WTC11 (cell line): ENCODE results near the gene TNS3. TPM values are rescaled to one million over a fixed set of nuclear protein-coding genes. Genes with fewer than 3 reads are reported as not detected.

Source experiments
- ATAC-seq: fragments of 200-7000 bp; cut with Tn5 transposase; 2 replicates; pipeline ENCODE4 v1.10.0; 2021; ENCODE audit warnings: mild to moderate bottlenecking, moderate library complexity
- CTCF ChIA-PET: fragments of 300-600 bp; sonication (Branson Sonifier 250); formaldehyde crosslinking; loops from one replicate; lab custom pipeline; 2021; ENCODE audit warnings: antibody characterized with exemption; lab: Charles Lee
- POLR2A ChIA-PET: fragments of 350-600 bp; sonication (Branson Sonifier 250); formaldehyde crosslinking; loops from one replicate; lab custom pipeline; 2021; ENCODE audit warnings: antibody characterized with exemption; lab: Charles Lee
- DNase-seq: peaks from one replicate; pipeline ENCODE4 v3.0.0; 2021; ENCODE audit warnings: low spot score
- H3K27ac Mint-ChIP-seq: 2 replicates; pipeline ENCODE4 v1.8.0; 2021; ENCODE audit warnings: mixed read lengths
- H3K27me3 Mint-ChIP-seq: 2 replicates; pipeline ENCODE4 v1.8.0; 2021; ENCODE audit warnings: low read depth, mild to moderate bottlenecking, moderate library complexity, mixed read lengths
- H3K36me3 Mint-ChIP-seq: 2 replicates; pipeline ENCODE4 v1.8.0; 2021; ENCODE audit warnings: mixed read lengths
- H3K4me1 Mint-ChIP-seq: 2 replicates; pipeline ENCODE4 v1.8.0; 2022; ENCODE audit warnings: mixed read lengths
- H3K4me3 Mint-ChIP-seq: 2 replicates; pipeline ENCODE4 v1.8.0; 2021; ENCODE audit warnings: mild to moderate bottlenecking, moderate library complexity, mixed read lengths
- H3K9me3 Mint-ChIP-seq: 2 replicates; pipeline ENCODE4 v1.8.0; 2021; ENCODE audit warnings: mixed read lengths
- ATF3 ChIP-seq: sonication (generic); formaldehyde crosslinking; conservative IDR thresholded peaks from 2 replicates; pipeline ENCODE4 v1.8.1; 2022; ENCODE audit warnings: mild to moderate bottlenecking, missing genetic modification reagents
- CBFB ChIP-seq: sonication (generic); formaldehyde crosslinking; IDR thresholded peaks from 2 replicates; pipeline ENCODE4 v1.8.1; 2022; ENCODE audit warnings: mild to moderate bottlenecking, low read depth, missing genetic modification reagents
- CREM ChIP-seq: sonication (generic); formaldehyde crosslinking; IDR thresholded peaks from 2 replicates; pipeline ENCODE4 v1.8.1; 2022; ENCODE audit warnings: mild to moderate bottlenecking, missing genetic modification reagents, moderate library complexity
- ELF4 ChIP-seq: sonication (generic); formaldehyde crosslinking; IDR thresholded peaks from 2 replicates; pipeline ENCODE4 v1.8.1; 2022; ENCODE audit warnings: low read depth, mild to moderate bottlenecking, moderate library complexity, missing genetic modification reagents
- ETV6 ChIP-seq: sonication (generic); formaldehyde crosslinking; IDR thresholded peaks from 2 replicates; pipeline ENCODE4 v1.8.1; 2022; ENCODE audit warnings: mild to moderate bottlenecking, missing genetic modification reagents
- FOXK1 ChIP-seq: sonication (generic); formaldehyde crosslinking; IDR thresholded peaks from 2 replicates; pipeline ENCODE4 v1.8.0; 2022; ENCODE audit warnings: mild to moderate bottlenecking, moderate library complexity, missing genetic modification reagents
- FOXP1 ChIP-seq: sonication (generic); formaldehyde crosslinking; IDR thresholded peaks from 2 replicates; pipeline ENCODE4 v1.8.0; 2022; ENCODE audit warnings: missing genetic modification reagents, mild to moderate bottlenecking, moderate library complexity, borderline replicate concordance
- GABPB1 ChIP-seq: sonication (generic); formaldehyde crosslinking; IDR thresholded peaks from 2 replicates; pipeline ENCODE4 v1.8.1; 2023; ENCODE audit warnings: mild to moderate bottlenecking, missing genetic modification reagents
- GTF2I ChIP-seq: fragments of 250-450 bp; sonication (Bioruptor Pico); conservative IDR thresholded peaks from 2 replicates; pipeline ENCODE4 v1.4.0; 2021; ENCODE audit warnings: mild to moderate bottlenecking
- IRF1 ChIP-seq: sonication (generic); formaldehyde crosslinking; IDR thresholded peaks from 2 replicates; pipeline ENCODE4 v1.8.0; 2023; ENCODE audit warnings: missing genetic modification reagents
- JUN ChIP-seq: sonication (generic); formaldehyde crosslinking; IDR thresholded peaks from 2 replicates; pipeline ENCODE4 v1.8.0; 2023; ENCODE audit warnings: mild to moderate bottlenecking, missing genetic modification reagents
- MXD4 ChIP-seq: fragments of 250-450 bp; sonication (Bioruptor Pico); IDR thresholded peaks from 2 replicates; pipeline ENCODE4 v1.8.0; 2021; ENCODE audit warnings: mild to moderate bottlenecking, moderate library complexity, borderline replicate concordance
- PRRX2 ChIP-seq: fragments of 250-450 bp; sonication (Bioruptor Pico); IDR thresholded peaks from 2 replicates; pipeline ENCODE4 v1.8.0; 2021; ENCODE audit warnings: mild to moderate bottlenecking
- RELA ChIP-seq: sonication (generic); formaldehyde crosslinking; IDR thresholded peaks from 2 replicates; pipeline ENCODE4 v1.8.1; 2022; ENCODE audit warnings: missing genetic modification reagents, mild to moderate bottlenecking, borderline replicate concordance
- SMAD3 ChIP-seq: sonication (generic); formaldehyde crosslinking; IDR thresholded peaks from 2 replicates; pipeline ENCODE4 v1.8.0; 2022; ENCODE audit warnings: missing genetic modification reagents, mild to moderate bottlenecking, borderline replicate concordance
- SMAD4 ChIP-seq: sonication (generic); formaldehyde crosslinking; IDR thresholded peaks from 2 replicates; pipeline ENCODE4 v1.8.0; 2022; ENCODE audit warnings: mild to moderate bottlenecking, missing genetic modification reagents
- STAT6 ChIP-seq: sonication (generic); formaldehyde crosslinking; conservative IDR thresholded peaks from 2 replicates; pipeline ENCODE4 v1.8.1; 2023; ENCODE audit warnings: mild to moderate bottlenecking, low read depth, missing genetic modification reagents, moderate library complexity
- TCF7 ChIP-seq: sonication (generic); formaldehyde crosslinking; IDR thresholded peaks from 2 replicates; pipeline ENCODE4 v1.8.0; 2022; ENCODE audit warnings: mild to moderate bottlenecking, low read depth, missing genetic modification reagents, moderate library complexity
- TEAD4 ChIP-seq: sonication (generic); formaldehyde crosslinking; IDR thresholded peaks from 2 replicates; pipeline ENCODE4 v1.8.0; 2022; ENCODE audit warnings: mild to moderate bottlenecking, missing genetic modification reagents
- TP53 ChIP-seq: sonication (generic); formaldehyde crosslinking; IDR thresholded peaks from 2 replicates; pipeline ENCODE4 v1.8.1; 2023; ENCODE audit warnings: mild to moderate bottlenecking, missing genetic modification reagents
- ZNF121 ChIP-seq: sonication (generic); formaldehyde crosslinking; IDR thresholded peaks from 2 replicates; pipeline ENCODE4 v1.8.0; 2023; ENCODE audit warnings: missing genetic modification reagents
- ZNF423 ChIP-seq: fragments of 250-450 bp; sonication (Bioruptor Pico); IDR thresholded peaks from 2 replicates; pipeline ENCODE4 v2.1.2; 2022; ENCODE audit warnings: mild to moderate bottlenecking, moderate library complexity
- total RNA-seq: library from RNA; stranded (reverse); gene quantifications from 3 replicates; pipeline ENCODE4 v1.2.3, GENCODE V29; 2021
- TF ChIP-seq, protein P1 (sequence below): sonication (generic); formaldehyde crosslinking; IDR thresholded peaks from 2 replicates; pipeline ENCODE4 v1.8.1; 2022; ENCODE audit warnings: low read depth, mild to moderate bottlenecking, moderate library complexity, missing genetic modification reagents, borderline replicate concordance
- TF ChIP-seq, protein P2 (sequence below): sonication (generic); formaldehyde crosslinking; IDR thresholded peaks from 2 replicates; pipeline ENCODE4 v1.8.1; 2023; ENCODE audit warnings: mild to moderate bottlenecking, missing genetic modification reagents, moderate library complexity
- TF ChIP-seq, protein P3 (sequence below): fragments of 250-450 bp; sonication (Bioruptor Pico); IDR thresholded peaks from 2 replicates; pipeline ENCODE4 v2.1.2; 2022; ENCODE audit warnings: mild to moderate bottlenecking, moderate library complexity
- TF ChIP-seq, protein P4 (sequence below): sonication (generic); formaldehyde crosslinking; IDR thresholded peaks from 2 replicates; pipeline ENCODE4 v1.8.0; 2023; ENCODE audit warnings: missing genetic modification reagents, mild to moderate bottlenecking, borderline replicate concordance

Gene TNS3
- total RNA-seq, 1 experiment from 2014 or later, result 37.7 TPM

GRCh38 chr7:47298636-47299035 is 283.3 kb downstream of the TNS3 start:
- ChIA-PET CTCF (interaction anchor here (0.8 to 1.2 kb wide), 2 partner anchors 32 to 137 kb away, joined by 3 to 5 read pairs; no protein-coding TSS in a partner anchor), POLR2A (no interaction called here)
- no peak overlapping the region for H3K4me3 Mint-ChIP-seq
- no peak overlapping the region for H3K27ac Mint-ChIP-seq
- H3K27me3 Mint-ChIP-seq, result no peaks in the 10 kb centered on the region
- no peaks in the 10 kb centered on the region for H3K9me3 Mint-ChIP-seq
- DNase-seq, result no peak
- peaks cover under 1% of the 10 kb centered on the region; the same call in 1 of the 2 replicates for H3K36me3 Mint-ChIP-seq
- peaks cover 6% of the 10 kb centered on the region; the same call in 1 of the 2 replicates for H3K4me1 Mint-ChIP-seq
- ATAC-seq, result no peak
- no peak for TF ChIP-seq IRF1
- TF ChIP-seq SMAD3 (CRISPR knock-in tag), result no peak
- no peak for TF ChIP-seq RELA (CRISPR knock-in tag)
- TF ChIP-seq FOXP1 (CRISPR knock-in tag), result no peak
- no peak for TF ChIP-seq CBFB (CRISPR knock-in tag)
- TF ChIP-seq ETV6, result no peak
- no peak for TF ChIP-seq CREM (CRISPR knock-in tag)
- TF ChIP-seq ELF4 (CRISPR knock-in tag), result no peak
- TF ChIP-seq SMAD4, result no peak
- TF ChIP-seq TP53 (CRISPR knock-in tag), result no peak
- TF ChIP-seq FOXK1 (CRISPR knock-in tag), result no peak
- TF ChIP-seq ATF3, result no peak

GRCh38 chr7:47297120-47297519 is 284.8 kb downstream of the TNS3 start:
- Mint-ChIP-seq H3K4me3 (no peak overlapping the region), H3K9me3 (no peaks in the 10 kb centered on the region), H3K27me3 (no peaks in the 10 kb centered on the region), H3K4me1 (peaks cover 6% of the 10 kb centered on the region; the same call in 1 of the 2 replicates), H3K36me3 (peaks cover 7% of the 10 kb centered on the region), H3K27ac (no peak overlapping the region)
- no peak for DNase-seq
- ATAC-seq, result no peak
- CTCF ChIA-PET, result interaction anchor here (1.9 kb wide), 1 partner anchor 31 kb away, joined by 6 read pairs; no protein-coding TSS in a partner anchor
- POLR2A ChIA-PET, result no interaction called here
- TF ChIP-seq TEAD4, result no peak
- TF ChIP-seq, protein P1, sequence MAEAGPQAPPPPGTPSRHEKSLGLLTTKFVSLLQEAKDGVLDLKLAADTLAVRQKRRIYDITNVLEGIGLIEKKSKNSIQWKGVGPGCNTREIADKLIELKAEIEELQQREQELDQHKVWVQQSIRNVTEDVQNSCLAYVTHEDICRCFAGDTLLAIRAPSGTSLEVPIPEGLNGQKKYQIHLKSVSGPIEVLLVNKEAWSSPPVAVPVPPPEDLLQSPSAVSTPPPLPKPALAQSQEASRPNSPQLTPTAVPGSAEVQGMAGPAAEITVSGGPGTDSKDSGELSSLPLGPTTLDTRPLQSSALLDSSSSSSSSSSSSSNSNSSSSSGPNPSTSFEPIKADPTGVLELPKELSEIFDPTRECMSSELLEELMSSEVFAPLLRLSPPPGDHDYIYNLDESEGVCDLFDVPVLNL (CRISPR knock-in tag), result no peak
- TF ChIP-seq, protein P2, sequence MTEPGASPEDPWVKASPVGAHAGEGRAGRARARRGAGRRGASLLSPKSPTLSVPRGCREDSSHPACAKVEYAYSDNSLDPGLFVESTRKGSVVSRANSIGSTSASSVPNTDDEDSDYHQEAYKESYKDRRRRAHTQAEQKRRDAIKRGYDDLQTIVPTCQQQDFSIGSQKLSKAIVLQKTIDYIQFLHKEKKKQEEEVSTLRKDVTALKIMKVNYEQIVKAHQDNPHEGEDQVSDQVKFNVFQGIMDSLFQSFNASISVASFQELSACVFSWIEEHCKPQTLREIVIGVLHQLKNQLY (CRISPR knock-in tag), result no peak
- TF ChIP-seq GTF2I, result no peak
- no peak for TF ChIP-seq ZNF121 (CRISPR knock-in tag)
- TF ChIP-seq SMAD4, result no peak
- TF ChIP-seq CREM (CRISPR knock-in tag), result no peak
- no peak for TF ChIP-seq JUN (CRISPR knock-in tag)
- TF ChIP-seq, protein P3, sequence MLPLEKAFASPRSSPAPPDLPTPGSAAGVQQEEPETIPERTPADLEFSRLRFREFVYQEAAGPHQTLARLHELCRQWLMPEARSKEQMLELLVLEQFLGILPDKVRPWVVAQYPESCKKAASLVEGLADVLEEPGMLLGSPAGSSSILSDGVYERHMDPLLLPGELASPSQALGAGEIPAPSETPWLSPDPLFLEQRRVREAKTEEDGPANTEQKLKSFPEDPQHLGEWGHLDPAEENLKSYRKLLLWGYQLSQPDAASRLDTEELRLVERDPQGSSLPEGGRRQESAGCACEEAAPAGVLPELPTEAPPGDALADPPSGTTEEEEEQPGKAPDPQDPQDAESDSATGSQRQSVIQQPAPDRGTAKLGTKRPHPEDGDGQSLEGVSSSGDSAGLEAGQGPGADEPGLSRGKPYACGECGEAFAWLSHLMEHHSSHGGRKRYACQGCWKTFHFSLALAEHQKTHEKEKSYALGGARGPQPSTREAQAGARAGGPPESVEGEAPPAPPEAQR (CRISPR knock-in tag), result no peak
- TF ChIP-seq STAT6, result no peak
- TF ChIP-seq TCF7 (CRISPR knock-in tag), result no peak
- TF ChIP-seq PRRX2 (CRISPR knock-in tag), result no peak
- TF ChIP-seq, protein P4, sequence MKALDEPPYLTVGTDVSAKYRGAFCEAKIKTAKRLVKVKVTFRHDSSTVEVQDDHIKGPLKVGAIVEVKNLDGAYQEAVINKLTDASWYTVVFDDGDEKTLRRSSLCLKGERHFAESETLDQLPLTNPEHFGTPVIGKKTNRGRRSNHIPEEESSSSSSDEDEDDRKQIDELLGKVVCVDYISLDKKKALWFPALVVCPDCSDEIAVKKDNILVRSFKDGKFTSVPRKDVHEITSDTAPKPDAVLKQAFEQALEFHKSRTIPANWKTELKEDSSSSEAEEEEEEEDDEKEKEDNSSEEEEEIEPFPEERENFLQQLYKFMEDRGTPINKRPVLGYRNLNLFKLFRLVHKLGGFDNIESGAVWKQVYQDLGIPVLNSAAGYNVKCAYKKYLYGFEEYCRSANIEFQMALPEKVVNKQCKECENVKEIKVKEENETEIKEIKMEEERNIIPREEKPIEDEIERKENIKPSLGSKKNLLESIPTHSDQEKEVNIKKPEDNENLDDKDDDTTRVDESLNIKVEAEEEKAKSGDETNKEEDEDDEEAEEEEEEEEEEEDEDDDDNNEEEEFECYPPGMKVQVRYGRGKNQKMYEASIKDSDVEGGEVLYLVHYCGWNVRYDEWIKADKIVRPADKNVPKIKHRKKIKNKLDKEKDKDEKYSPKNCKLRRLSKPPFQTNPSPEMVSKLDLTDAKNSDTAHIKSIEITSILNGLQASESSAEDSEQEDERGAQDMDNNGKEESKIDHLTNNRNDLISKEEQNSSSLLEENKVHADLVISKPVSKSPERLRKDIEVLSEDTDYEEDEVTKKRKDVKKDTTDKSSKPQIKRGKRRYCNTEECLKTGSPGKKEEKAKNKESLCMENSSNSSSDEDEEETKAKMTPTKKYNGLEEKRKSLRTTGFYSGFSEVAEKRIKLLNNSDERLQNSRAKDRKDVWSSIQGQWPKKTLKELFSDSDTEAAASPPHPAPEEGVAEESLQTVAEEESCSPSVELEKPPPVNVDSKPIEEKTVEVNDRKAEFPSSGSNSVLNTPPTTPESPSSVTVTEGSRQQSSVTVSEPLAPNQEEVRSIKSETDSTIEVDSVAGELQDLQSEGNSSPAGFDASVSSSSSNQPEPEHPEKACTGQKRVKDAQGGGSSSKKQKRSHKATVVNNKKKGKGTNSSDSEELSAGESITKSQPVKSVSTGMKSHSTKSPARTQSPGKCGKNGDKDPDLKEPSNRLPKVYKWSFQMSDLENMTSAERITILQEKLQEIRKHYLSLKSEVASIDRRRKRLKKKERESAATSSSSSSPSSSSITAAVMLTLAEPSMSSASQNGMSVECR (CRISPR knock-in tag), result no peak
- TF ChIP-seq GABPB1 (CRISPR knock-in tag), result no peak
- TF ChIP-seq ZNF423 (CRISPR knock-in tag), result no peak
- TF ChIP-seq MXD4, result no peak
